K562 (cell line): Measurements from ENCODE around the gene PLEKHA6.

Experiments
- ESRRA ChIP-seq: fragments of 450-650 bp; IDR thresholded peaks from 2 replicates; pipeline ENCODE4 v1.6.1; 2014; ENCODE audit warnings: low read depth, mild to moderate bottlenecking, moderate library complexity, borderline replicate concordance
- JUNB ChIP-seq: fragments of 450-650 bp; formaldehyde crosslinking; conservative IDR thresholded peaks from 2 replicates; pipeline ENCODE4 v1.4.0; 2020; ENCODE audit warnings: mild to moderate bottlenecking
- POLR2A ChIP-seq: fragments of 450-650 bp; conservative IDR thresholded peaks from 2 replicates; pipeline ENCODE4 v1.6.1; 2016
- POLR2AphosphoS5 ChIP-seq: IDR thresholded peaks from 2 replicates; pipeline ENCODE4 v1.6.1; 2011; ENCODE audit warnings: mild to moderate bottlenecking, low read depth, low read length, moderate library complexity; ENCODE audit not compliant: control insufficient read depth, insufficient read depth
- TCF3 ChIP-seq: sonication (generic); formaldehyde crosslinking; IDR thresholded peaks from 2 replicates; pipeline ENCODE4 v1.4.0; 2020; ENCODE audit warnings: mild to moderate bottlenecking, missing genetic modification reagents

DNA sequence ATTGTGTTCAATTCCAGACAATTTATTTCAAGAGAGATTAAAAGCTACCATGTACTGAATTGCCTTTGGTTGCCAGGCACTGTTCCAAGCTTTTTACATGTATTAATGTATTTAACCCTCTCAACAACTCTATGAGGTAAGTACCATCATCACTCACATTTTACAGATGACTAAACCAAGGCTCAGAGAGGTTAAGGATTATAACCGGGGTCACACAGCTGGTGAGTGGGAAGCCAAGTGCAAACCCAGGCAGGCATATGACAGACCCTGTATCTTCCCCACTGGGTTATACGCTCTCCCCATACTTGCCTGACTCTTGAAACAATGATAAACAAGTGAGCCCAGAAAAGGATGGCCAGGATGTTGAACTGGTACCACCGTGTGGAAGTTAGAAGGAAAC, 16.5 kb downstream of the PLEKHA6 start:
- TF ChIP-seq JUNB (CRISPR knock-in tag) (no peak), ESRRA (no peak), TCF3 (CRISPR knock-in tag) (no peak), POLR2A (no peak), POLR2AphosphoS5 (no peak)
